ENCODE data around the gene PDE7B. TPM values are rescaled to one million over a fixed set of nuclear protein-coding genes. Genes with fewer than 3 reads are reported as not detected.

Gene PDE7B
- total RNA-seq, 1 donor from 2014 or later = 0.05 TPM

DNA sequence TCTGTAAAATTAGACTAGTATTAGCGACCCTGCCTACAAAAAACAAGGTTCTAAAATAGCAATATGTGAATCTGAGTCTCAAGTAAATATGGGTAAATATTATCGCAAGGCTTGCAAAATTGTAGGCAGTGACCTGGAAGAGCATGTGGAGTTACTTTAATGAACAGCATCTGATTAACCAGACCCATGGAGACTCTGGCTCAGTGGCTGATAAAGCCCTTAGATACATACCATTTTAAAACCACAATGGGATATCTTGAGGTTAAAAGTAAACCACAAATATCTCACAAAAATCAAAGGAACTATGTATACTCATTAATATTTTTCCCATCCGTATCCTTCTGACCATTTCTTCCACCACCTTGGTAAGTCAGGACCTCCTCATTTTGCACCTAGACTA, 211.6 kb downstream of the PDE7B start:
- TF ChIP-seq, protein P1, sequence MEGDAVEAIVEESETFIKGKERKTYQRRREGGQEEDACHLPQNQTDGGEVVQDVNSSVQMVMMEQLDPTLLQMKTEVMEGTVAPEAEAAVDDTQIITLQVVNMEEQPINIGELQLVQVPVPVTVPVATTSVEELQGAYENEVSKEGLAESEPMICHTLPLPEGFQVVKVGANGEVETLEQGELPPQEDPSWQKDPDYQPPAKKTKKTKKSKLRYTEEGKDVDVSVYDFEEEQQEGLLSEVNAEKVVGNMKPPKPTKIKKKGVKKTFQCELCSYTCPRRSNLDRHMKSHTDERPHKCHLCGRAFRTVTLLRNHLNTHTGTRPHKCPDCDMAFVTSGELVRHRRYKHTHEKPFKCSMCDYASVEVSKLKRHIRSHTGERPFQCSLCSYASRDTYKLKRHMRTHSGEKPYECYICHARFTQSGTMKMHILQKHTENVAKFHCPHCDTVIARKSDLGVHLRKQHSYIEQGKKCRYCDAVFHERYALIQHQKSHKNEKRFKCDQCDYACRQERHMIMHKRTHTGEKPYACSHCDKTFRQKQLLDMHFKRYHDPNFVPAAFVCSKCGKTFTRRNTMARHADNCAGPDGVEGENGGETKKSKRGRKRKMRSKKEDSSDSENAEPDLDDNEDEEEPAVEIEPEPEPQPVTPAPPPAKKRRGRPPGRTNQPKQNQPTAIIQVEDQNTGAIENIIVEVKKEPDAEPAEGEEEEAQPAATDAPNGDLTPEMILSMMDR (IDR thresholded peaks at IDR 0.05) = no peak
- no peaks in the 10 kb centered on the region for H3K9me3 Mint-ChIP-seq (ENCODE audit: low read depth)
- H3K27me3 Mint-ChIP-seq (ENCODE audit: low read depth) = no peaks in the 10 kb centered on the region
- DNase-seq (ENCODE audit: low spot score) = no peak
- H3K4me3 Mint-ChIP-seq (ENCODE audit: unreplicated experiment) = no peak overlapping the region
- no peak overlapping the region for H3K27ac Mint-ChIP-seq (ENCODE audit: unreplicated experiment)
- H3K36me3 Mint-ChIP-seq (ENCODE audit: low read depth) = no peaks in the 10 kb centered on the region
- peaks cover 8% of the 10 kb centered on the region for H3K4me1 Mint-ChIP-seq (ENCODE audit: low read depth)

DNA sequence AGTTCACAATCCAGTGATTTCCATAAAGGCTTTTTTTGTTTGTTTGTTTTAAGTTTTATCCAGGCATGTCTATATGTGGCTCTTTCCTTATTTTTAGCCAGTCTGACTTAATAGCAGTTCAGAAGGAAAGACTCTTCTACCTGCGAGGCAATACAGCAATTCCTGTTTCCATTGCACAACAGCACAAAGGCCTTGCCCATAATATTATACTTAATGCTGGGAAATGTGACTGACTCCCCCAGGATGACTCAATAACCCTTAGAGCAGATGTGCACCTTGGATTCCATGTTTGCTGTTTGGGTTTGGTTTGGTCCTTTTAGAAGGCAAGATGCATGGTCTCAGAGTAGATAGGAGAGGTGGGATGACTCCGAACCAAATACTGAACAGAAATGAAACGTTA, 214.5 kb downstream of the PDE7B start:
- TF ChIP-seq, protein P1 (IDR thresholded peaks at IDR 0.05) = no peak
- H3K36me3 Mint-ChIP-seq (ENCODE audit: low read depth) = no peaks in the 10 kb centered on the region
- no peak for DNase-seq (ENCODE audit: low spot score)
- H3K4me3 Mint-ChIP-seq (ENCODE audit: unreplicated experiment) = no peak overlapping the region
- no peaks in the 10 kb centered on the region for H3K9me3 Mint-ChIP-seq (ENCODE audit: low read depth)
- peaks cover 14% of the 10 kb centered on the region for H3K4me1 Mint-ChIP-seq (ENCODE audit: low read depth)
- H3K27ac Mint-ChIP-seq (ENCODE audit: unreplicated experiment) = no peak overlapping the region
- no peaks in the 10 kb centered on the region for H3K27me3 Mint-ChIP-seq (ENCODE audit: low read depth)

DNA sequence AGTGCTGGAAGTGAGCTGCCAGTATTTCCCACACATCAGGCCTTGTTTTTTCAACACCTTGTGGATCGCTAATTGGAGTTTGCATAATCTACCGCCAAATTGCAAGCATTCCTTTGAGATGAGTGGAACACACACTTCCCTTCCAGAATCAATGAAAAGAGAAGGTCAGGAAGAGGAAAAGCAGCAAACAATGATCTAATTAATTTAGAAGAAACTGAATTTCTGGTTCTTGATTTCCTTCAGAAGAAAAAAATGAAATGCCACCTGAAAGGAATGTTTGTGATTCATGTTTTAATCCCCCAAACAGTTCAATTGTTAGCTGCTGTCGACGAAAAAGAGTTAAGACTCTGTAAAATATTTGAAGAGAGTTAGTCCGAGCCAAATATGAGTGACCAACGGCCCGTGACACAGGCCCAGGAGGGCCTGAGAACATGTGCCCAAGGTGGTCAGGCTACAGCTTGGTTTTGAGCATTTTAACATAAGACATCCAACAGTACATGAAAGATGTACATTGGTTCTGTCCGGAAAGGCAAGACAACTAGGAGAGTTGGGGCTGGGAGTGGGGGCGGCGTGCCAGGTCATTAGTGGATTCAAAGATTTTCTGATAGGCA, 216.3 kb downstream of the PDE7B start:
- H3K4me1 Mint-ChIP-seq (ENCODE audit: low read depth) = peaks cover 14% of the 10 kb centered on the region
- no peaks in the 10 kb centered on the region for H3K36me3 Mint-ChIP-seq (ENCODE audit: low read depth)
- no peaks in the 10 kb centered on the region for H3K9me3 Mint-ChIP-seq (ENCODE audit: low read depth)
- H3K27me3 Mint-ChIP-seq (ENCODE audit: low read depth) = no peaks in the 10 kb centered on the region
- TF ChIP-seq, protein P1 (IDR thresholded peaks at IDR 0.05) = no peak
- H3K4me3 Mint-ChIP-seq (ENCODE audit: unreplicated experiment) = no peak overlapping the region
- no peak overlapping the region for H3K27ac Mint-ChIP-seq (ENCODE audit: unreplicated experiment)
- no peak for DNase-seq (ENCODE audit: low spot score)

DNA sequence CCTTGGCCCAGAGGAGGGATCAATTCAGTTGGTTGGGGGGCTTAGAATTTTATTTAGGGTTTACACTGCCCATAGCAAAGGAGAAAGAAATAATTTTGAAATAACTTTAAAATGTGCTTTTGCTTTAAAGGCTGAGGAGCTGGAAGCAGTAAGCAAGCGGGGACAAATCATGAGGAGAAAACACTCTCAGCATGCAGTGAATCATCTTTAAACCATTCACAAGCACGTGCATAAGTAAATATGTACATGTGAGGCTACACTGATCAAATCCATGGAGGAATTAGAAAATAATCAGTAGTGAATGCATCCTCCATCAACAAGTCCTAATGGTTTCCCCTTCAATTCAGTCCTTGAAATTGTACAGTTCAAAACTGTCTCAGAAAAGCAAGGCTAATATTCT, 217.6 kb downstream of the PDE7B start:
- no peak overlapping the region for H3K4me3 Mint-ChIP-seq (ENCODE audit: unreplicated experiment)
- no peaks in the 10 kb centered on the region for H3K36me3 Mint-ChIP-seq (ENCODE audit: low read depth)
- H3K9me3 Mint-ChIP-seq (ENCODE audit: low read depth) = no peaks in the 10 kb centered on the region
- no peak overlapping the region for H3K27ac Mint-ChIP-seq (ENCODE audit: unreplicated experiment)
- DNase-seq (ENCODE audit: low spot score) = no peak
- peaks cover 14% of the 10 kb centered on the region for H3K4me1 Mint-ChIP-seq (ENCODE audit: low read depth)
- TF ChIP-seq, protein P1 (IDR thresholded peaks at IDR 0.05) = no peak
- H3K27me3 Mint-ChIP-seq (ENCODE audit: low read depth) = no peaks in the 10 kb centered on the region

DNA sequence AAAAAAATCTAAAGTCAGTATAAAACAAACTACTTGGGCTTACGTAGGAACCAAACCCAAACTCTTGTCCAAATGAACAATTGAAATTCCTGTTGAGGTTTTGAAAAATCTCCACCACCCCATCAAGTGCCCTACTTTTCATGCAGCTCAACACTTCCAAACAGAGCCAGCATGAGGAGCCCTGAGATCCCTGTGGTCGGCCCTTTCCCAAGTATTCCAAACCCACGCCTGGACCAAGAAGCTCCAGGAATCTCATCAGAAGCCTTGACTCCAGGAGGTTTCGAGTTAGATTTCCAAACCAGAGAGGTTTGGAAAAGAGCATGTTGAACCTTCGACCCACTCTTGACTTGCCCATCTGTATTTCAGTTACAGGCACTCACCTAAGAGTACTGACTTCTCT, 219.3 kb downstream of the PDE7B start:
- Mint-ChIP-seq H3K4me1 (ENCODE audit: low read depth) (peaks cover 14% of the 10 kb centered on the region), H3K27ac (ENCODE audit: unreplicated experiment) (no peak overlapping the region), H3K36me3 (ENCODE audit: low read depth) (no peaks in the 10 kb centered on the region), H3K4me3 (ENCODE audit: unreplicated experiment) (no peak overlapping the region), H3K9me3 (ENCODE audit: low read depth) (peaks cover 4% of the 10 kb centered on the region), H3K27me3 (ENCODE audit: low read depth) (no peaks in the 10 kb centered on the region)
- TF ChIP-seq, protein P1 (IDR thresholded peaks at IDR 0.05) = no peak
- DNase-seq (ENCODE audit: low spot score) = no peak
